ENCODE results near the gene PTPRN2. TPM values are rescaled to one million over a fixed set of nuclear protein-coding genes. Genes with fewer than 3 reads are reported as not detected.

The PTPRN2 gene
- total and polyA plus RNA-seq, 2 of the 8 experiments (the other 6 are each of a cell fraction or from before 2014, with no cell fraction given): 2.6 to 4.5 TPM

DNA sequence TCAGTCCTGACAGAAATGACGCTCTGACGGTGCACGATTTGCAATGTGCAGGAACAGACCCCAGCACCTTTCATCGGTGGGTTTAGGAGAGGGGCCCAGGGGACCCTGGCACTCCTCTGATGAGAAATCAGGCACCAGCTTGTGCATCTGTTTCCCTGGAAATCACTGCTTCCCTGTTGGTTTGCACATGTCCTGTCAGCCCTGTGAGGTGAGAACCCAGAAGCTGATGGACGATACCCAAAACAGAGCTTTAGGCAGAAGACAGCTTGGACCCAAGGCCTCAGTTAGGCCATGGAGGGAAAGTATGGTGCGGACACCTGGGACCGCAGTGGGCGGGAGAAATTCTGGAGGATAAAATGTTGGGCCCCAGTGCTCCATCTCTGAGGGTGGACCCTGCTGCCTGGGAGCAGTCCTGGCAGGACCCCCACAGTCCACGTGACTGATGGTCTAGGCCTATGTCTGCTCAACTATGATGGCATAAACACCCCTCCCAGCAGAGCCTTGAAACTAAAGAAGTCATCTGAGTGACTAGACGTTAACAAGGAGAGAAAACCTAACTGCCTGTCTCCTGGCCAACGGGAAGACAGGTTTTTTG lies 242.8 kb downstream of the PTPRN2 start:
- H3K23me2 ChIP-seq (ENCODE audit: low read depth, low read length): no peaks in the 10 kb centered on the region
- no peak for TF ChIP-seq HDAC2 (IDR thresholded peaks at IDR 0.05; ENCODE audit: borderline replicate concordance in 1 of 2, low read depth in 2 of 2, low read length in 2 of 2)
- no peak for TF ChIP-seq SP1 (IDR thresholded peaks at IDR 0.05; ENCODE audit: low read depth, low read length)
- TF ChIP-seq POLR2AphosphoS5 (IDR thresholded peaks at IDR 0.05; ENCODE audit: low read depth, low read length): no peak
- TF ChIP-seq RXRA (IDR thresholded peaks at IDR 0.05; ENCODE audit: insufficient read depth, low read depth, low read length): no peak
- no peak for TF ChIP-seq GABPA (IDR thresholded peaks at IDR 0.05; ENCODE audit: borderline replicate concordance, insufficient read depth, low read length)
- no peak for TF ChIP-seq MAFK (IDR thresholded peaks at IDR 0.05; ENCODE audit: low read depth, low read length)
- no peak for TF ChIP-seq CTCF (IDR thresholded peaks at IDR 0.05; ENCODE audit: control extremely low read depth in 1 of 3, insufficient read depth in 1 of 3, low read depth in 1 of 3, low read length in 3 of 3)
- TF ChIP-seq TEAD4 (IDR thresholded peaks at IDR 0.05; ENCODE audit: low read depth, low read length): no peak
- TF ChIP-seq YY1 (IDR thresholded peaks at IDR 0.05; ENCODE audit: low read depth, low read length): no peak
- no peak for TF ChIP-seq PHF8 (conservative IDR thresholded peaks at IDR 0.05; ENCODE audit: low read depth, low read length)
- TF ChIP-seq JUND (IDR thresholded peaks at IDR 0.05; ENCODE audit: low read length): no peak

More for the DNA sequence above, 242.8 kb downstream of the PTPRN2 start:
- Histone ChIP-seq H3K79me1 (ENCODE audit: low read depth, low read length) (no peaks in the 10 kb centered on the region), H3K4me2 (ENCODE audit: insufficient read depth in 1 of 2, low read depth in 2 of 2, low read length in 2 of 2) (no peak overlapping the region), H3K27ac (ENCODE audit: low read depth, low read length) (no peak overlapping the region), H3K9ac (replicated peaks in 1 of 4; ENCODE audit: extremely low read depth in 1 of 4, low read depth in 3 of 4, low read length in 3 of 4) (no peak overlapping the region), H3K36me3 (ENCODE audit: control insufficient read depth in 2 of 4, insufficient read depth in 4 of 4, low read length in 3 of 4) (no peaks in the 10 kb centered on the region), H4K91ac (replicated peaks; ENCODE audit: insufficient read length, low read length) (no peak overlapping the region), H2BK12ac (ENCODE audit: low read depth, low read length) (no peak overlapping the region), H2BK15ac (ENCODE audit: low read length) (no peak overlapping the region), H2AK5ac (ENCODE audit: low read depth, low read length) (no peak overlapping the region), H3K23ac (ENCODE audit: insufficient read length) (no peak overlapping the region), H4K5ac (ENCODE audit: insufficient read length, low read depth, low read length) (no peak overlapping the region), H3K18ac (ENCODE audit: extremely low read depth, low read length) (no peak overlapping the region), H2AFZ (ENCODE audit: low read length) (no peak overlapping the region), H3K9me3 (ENCODE audit: insufficient read depth in 2 of 2, low read depth in 1 of 2, low read length in 1 of 2) (peaks cover 6 to 26% of the 10 kb centered on the region in 2 experiments; a peak in 2 of 4 replicates), H4K8ac (ENCODE audit: extremely low read depth, insufficient read depth, low read length) (no peak overlapping the region; the same call in 1 of the 2 replicates), H3K27me3 (replicated peaks in 1 of 4; ENCODE audit: control insufficient read depth in 3 of 4, extremely low read depth in 1 of 4, insufficient read depth in 3 of 4, low read length in 3 of 4) (peaks cover 0 to 1% (median under 1%) of the 10 kb centered on the region in 4 experiments; a peak in 2 of 7 replicates), H3K56ac (replicated peaks; ENCODE audit: insufficient read length, low read depth, low read length) (no peak overlapping the region), H2BK5ac (ENCODE audit: low read depth, low read length) (no peak overlapping the region), H3K4me3 (ENCODE audit: extremely low read depth in 1 of 4, insufficient read depth in 2 of 4, low read depth in 3 of 4, low read length in 4 of 4) (no peak overlapping the region), H4K20me1 (replicated peaks in 1 of 2; ENCODE audit: control insufficient read depth in 1 of 2, insufficient read depth in 2 of 2, low read length in 2 of 2) (no peaks in the 10 kb centered on the region), H2BK120ac (replicated peaks; ENCODE audit: low read depth, low read length) (no peak overlapping the region), H3K4me1 (replicated peaks in 1 of 4; ENCODE audit: control insufficient read depth in 3 of 4, insufficient read depth in 4 of 4, low read length in 3 of 4) (no peaks in the 10 kb centered on the region), H3K4ac (replicated peaks; ENCODE audit: insufficient read length, low read depth, low read length) (no peak overlapping the region), H2BK20ac (ENCODE audit: low read length) (no peak overlapping the region), H3K14ac (ENCODE audit: insufficient read length) (no peak overlapping the region), H3K79me2 (ENCODE audit: control insufficient read depth in 1 of 2, insufficient read depth in 2 of 2, low read length in 2 of 2) (no peaks in the 10 kb centered on the region)
- DNase-seq (ENCODE audit: low read depth in 1 of 2, low spot score in 2 of 2) (no peak), FAIRE-seq (no peak)
- 89% methylated on average over 11 of the region's 11 CpGs; no CpG with 5 or more reads in 1 of the 2 experiments for WGBS, 2 experiments (ENCODE audit: extremely low coverage in 1 of 2, insufficient coverage in 1 of 2, insufficient read length in 1 of 2, insufficient replicate concordance in 2 of 2, low coverage in 1 of 2, low lambda C conversion rate in 2 of 2, missing lambda C conversion rate in 1 of 2)
- ChIA-PET CTCF (ENCODE audit: partially characterized antibody) (interaction anchor here (5.1 kb wide), 1 partner anchor 10 kb away, joined by 26 read pairs; no protein-coding TSS in a partner anchor), POLR2A (ENCODE audit: partially characterized antibody) (no interaction called here)

Measured in H1 (cell line).